GM21381 (cell line): Measurements from ENCODE around the gene VAPB.
"Not testable (repeated sequence)": the region's sequence is repeated elsewhere in the genome, so short reads cannot be mapped to it uniquely, and the experiment has no call there.

ENCODE experiments used
- ATAC-seq: cut with Tn5 transposase; IDR thresholded peaks from one replicate; pipeline ENCODE4 v1.9.1; 2021; ENCODE audit warnings: mild to moderate bottlenecking, moderate library complexity; ENCODE audit not compliant: unreplicated experiment

Gene VAPB, protein sequence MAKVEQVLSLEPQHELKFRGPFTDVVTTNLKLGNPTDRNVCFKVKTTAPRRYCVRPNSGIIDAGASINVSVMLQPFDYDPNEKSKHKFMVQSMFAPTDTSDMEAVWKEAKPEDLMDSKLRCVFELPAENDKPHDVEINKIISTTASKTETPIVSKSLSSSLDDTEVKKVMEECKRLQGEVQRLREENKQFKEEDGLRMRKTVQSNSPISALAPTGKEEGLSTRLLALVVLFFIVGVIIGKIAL

DNA sequence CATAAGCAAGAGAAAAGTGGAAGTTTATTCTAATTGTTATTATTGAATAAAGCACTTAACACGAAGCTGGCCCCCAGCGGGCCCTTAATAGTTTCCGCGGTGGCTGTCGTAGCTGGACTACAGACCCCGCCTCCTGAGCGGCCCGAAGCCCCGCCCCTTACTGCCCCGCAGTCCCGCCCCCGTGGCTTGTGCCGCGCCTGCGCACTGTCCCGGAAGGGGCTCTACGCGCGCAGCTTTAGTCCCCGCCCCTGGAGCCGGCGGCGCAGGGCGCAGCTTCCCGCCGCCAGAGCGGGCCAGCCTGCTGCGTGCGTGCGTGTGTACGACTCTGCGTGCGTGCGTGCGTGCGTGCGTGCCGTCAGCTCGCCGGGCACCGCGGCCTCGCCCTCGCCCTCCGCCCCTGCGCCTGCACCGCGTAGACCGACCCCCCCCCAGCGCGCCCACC, at the start of gene VAPB:
VAPB (plus strand) TSS at position 348 of the 442 bp plus-strand sequence. CDS start 231 bp downstream, outside the sequence.
- ATAC-seq: peak; percentile 96

DNA sequence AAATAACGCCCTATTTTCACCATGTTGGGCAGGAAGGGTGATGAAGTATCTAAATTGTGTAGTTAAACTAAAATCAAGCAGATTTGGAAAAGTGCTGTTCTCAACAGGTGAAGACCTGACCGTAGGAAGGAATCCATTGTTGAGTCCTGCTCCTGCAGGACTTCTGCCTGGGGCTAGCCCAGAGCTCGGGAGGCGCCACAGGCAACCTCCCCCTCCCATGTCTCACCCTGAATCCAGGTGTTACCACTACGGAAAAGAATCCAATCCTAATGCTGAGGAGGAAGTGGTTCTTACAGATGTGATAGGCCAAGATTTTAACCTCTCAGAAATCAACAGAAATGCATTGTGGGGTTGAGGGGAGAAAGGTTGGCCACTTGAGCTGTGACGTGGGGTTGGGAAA, 49.3 kb upstream of the VAPB start:
- no peak for ATAC-seq

DNA sequence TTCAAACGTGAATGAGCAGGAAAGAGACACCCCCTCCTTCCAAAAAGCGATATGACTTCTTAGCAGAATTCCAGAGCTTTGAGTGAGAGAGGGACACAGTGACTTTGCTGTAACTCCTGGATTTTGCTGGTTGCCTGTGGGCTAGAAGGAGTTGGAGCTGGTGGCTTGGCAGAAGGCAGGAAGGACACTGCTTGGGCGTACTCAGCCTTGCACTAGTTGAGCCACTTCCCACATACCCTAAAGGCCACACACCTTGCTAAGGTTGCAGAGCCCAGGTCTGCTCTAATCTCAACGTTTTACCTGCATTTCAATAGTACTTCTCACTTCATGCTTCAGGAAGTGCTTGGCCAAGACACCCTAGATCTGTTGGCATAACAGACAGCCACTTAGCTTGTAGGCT, 48.9 kb upstream of the VAPB start:
- no peak for ATAC-seq

DNA sequence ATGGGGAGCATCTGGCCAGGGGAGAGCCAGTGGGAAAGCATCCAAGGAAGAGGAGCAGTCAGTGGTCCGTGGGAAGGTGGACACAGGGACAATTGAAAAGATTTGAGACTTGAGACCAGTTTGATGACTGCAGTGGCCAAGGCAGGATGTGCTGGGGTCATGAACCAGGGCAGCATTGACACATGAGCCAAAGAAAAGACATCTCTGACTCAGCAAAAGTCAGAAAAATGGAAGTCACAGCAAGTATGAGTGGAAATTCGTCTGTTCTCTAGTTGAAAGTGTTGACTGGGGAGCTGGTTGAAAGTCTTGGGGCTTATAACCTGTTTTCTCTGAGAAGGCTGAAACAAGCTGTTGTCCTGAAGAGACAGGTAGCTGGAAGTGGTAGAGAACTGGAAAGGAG, 48.2 kb upstream of the VAPB start:
- no peak for ATAC-seq

DNA sequence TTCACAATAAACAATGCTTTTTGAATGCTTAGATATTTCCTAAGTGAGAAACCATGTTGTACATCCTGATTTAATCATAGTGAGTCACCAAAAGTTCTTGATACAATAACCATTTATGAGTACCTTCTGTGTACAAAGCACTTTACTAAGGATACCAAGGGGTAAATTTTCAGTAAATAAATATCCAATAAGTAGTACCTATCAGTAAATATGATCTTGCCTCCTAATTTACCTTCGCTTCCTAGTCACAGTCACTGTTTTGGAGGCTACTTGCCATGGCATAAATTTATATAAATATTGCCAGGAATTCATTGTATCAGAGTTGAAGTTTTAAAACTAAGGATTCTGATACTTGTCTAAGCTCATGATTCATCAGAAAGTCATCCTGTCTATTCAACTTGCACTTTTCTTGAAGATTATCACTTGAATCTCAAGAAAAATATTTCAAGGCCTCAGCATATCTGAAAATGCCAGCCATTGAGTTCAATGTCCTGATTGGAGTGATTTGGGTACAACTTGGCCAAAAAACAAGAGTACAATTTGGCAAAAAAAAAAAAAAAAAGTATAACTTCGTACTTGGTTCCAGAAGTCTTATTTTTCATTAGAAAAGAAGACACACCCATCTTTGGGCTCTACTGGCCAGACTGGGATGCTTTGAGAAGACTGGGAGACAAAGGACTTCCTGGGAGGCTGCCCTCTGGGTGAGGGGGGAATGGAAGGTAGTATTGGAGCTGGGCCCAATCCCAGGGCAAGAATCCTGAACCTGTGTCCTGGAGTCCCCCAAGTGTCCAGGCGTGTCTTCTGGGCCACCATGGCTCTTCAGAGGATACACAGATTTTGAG, 46.7 kb upstream of the VAPB start:
- no peak for ATAC-seq

DNA sequence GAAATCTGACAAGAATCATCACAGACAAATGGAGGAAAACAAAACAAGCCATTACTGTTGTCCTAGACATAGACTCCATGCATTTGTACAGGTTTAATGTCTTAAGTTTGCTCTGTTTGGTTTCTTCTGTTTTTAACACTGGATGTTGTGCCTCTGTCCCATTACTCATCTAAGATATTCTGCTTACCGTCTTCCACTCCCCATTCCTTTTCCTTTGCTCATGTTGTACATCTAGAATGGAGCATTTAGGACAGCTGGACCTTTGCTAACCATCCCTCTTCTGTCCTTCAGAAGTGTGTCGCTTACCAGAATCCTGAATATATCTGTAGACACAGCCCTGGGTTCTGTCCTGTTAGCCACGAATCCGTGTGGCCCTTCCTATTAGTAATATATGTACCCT, 44.3 kb upstream of the VAPB start:
- ATAC-seq: no peak

DNA sequence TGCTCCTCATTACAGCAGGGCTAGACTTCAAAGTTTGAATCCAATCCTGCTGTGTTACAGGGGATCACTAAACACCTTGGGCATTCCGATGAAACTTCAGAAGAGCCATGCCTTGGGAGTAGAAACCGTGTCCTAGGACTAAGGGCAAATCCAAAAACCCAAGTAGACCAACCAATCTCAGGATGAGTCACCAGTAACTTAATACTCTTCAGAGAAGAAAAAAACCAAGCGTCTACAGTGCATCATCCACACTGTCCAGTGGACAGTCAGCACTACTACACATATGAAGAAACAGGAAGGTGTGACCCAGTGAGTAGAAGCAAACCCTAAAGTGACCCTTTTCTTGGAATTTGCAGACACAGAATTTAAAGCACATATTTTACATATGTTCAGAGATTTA, 39.5 kb upstream of the VAPB start:
- ATAC-seq: no peak

DNA sequence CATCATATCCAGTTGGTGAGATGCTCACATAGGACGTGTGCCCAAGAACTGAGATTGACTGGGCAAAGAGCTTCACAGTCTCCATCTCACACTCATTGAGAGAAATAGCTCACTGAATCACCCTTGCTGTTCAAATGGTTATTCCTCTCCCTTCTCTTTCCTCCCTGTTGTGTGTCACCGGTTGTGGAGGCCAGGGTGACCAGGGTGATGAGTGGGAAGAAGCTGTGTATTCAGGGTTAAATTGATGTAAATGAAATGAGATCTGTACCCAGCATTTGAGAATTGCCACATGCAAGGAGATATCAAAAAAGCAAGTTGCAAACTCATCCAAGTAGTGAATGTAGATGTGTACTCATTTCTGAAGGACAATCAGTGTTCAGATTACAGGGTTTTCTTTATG, 36.6 kb upstream of the VAPB start:
- no peak for ATAC-seq

DNA sequence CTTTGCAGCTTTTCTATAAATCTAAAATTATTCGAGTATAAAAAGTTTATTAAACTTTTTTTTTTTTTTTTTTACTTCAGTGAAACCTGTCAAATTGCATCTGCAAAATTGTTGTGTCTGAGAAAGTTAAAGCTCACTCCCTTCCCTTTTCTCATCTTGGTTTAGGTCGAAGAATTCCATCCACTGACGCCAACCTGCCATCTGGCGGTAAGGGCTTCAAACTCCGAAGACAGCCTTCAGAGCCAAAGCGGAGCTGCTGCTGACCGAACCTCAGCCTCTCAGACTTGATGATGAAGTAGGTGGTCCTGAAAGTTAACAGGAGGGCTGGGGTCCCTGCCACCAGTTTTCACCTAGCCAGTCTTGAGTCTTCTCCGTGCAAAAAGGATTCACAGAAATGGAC, 29.6 kb upstream of the VAPB start:
- no peak for ATAC-seq

DNA sequence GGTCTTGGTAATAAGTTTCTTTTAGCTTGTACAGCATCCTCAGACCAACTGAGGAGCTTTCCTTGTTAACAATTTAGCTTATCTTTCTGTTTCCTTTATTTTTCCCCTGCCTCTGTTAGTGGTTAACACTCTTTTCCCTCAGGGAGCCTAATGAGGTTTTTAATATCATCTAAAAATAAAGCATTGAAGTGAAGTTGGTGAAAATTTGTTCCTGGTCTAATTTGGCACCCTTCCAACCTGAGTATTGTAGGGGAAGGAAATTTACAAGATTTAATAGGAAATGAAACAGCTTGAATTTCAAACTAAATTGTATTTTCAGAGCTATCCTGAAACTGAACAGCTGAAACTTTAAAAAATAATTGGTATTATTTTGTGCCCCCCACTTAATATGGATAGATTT, 28.1 kb upstream of the VAPB start:
- no peak for ATAC-seq

DNA sequence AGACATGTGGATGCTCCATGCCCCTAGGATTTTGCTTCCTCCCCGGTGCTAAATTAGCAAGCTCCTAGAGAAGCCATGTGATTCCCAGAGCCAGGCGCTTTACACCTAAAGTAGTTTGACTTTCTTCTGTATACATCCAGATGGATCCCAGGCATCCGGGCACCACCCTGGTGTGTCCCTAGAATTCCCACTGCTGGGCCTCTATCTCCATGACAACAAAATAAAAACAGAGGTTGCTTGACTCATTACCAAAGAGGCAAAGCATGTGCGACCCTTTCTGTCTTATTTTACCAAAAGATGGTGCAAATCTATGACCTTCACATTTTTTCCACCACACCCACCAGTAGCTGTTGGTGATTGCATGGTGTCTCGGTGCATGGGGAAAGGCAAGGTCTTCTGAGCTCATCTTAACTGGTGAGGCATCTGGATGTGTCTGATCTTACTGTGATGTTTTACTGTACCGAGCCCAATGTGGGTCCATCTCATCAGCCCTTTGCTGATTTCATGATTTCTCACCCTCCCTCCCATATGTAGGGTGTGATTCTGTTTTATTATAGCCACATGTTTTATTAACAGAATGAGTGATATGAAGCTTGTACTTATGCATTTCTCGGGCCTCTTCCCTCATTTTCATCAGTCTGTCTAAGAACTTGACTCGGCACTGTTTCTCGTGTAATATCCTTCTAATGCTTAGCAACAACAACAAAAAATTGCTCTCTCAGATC, 27.4 kb upstream of the VAPB start:
- no peak for ATAC-seq

DNA sequence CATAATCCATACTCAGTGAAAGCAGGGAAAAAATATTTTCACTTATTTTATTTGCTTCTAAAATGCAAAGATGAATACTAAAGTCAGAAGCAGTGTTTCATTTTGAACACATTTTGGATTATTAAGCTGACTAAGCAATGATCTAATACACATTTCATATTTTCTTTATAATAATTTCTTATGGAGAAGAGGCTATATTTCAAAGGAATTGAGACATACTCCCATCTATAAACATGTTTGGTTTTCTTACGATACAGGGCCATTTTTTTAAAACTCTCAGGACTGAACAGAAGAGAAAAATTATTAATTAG, 26.9 kb upstream of the VAPB start:
- ATAC-seq: no peak

DNA sequence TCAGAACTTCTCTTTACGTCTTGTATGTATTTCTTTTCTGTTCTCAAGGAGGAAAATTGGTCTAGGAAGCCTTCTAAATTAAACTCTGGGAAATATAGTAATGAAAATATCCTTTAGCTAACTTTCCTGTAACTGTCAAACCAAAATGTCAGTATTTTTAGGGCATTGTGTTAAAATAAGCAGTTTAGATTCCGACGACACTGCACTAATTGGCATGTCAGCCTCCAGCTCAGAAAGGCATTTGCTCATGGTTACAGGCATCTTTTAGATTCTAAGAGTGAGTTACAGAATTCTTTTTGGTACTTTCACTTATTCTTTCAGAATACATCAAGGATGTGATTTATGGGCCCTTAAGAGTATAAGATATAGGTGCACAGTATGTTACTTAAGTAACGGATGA, 26.1 kb upstream of the VAPB start:
- ATAC-seq: no peak

DNA sequence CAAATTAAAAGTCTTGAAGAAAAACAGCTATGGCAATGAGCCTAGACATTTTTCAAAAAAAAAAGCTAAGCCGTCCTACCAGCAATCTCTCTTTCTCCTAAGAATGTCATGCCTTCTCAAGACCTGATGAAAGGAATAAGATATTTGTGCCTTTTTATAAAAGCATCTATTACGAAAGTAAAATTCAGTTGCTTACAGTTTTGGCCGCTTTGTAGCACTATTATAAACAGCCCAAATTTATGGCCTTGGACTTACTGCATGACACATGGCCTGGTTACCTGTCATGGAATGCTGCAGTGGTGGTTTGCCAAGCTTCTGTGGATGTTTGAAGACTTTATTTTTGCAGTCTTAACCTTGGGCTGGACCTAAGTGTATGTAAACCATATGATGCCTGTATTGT, 22.2 kb upstream of the VAPB start:
- ATAC-seq: no peak

DNA sequence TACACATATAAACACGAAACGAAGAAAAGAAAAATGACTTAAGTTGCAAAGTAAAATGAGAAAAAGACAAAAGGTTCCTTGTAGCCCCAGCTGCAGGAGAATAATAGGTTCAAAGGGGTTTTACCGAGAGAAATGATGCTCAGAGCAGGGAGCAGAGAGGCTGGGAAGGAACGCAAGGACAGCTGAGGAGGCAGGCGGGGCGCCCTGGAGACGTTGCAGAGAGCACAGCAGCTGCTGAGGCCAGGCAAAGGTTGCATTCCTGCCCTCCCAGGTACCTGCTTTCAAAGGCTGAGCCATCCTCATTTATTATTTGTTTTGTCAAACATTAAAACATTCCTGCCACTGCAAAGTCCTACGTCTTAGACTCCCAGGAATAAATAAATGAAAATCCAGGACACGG, 16.2 kb upstream of the VAPB start:
- no peak for ATAC-seq

DNA sequence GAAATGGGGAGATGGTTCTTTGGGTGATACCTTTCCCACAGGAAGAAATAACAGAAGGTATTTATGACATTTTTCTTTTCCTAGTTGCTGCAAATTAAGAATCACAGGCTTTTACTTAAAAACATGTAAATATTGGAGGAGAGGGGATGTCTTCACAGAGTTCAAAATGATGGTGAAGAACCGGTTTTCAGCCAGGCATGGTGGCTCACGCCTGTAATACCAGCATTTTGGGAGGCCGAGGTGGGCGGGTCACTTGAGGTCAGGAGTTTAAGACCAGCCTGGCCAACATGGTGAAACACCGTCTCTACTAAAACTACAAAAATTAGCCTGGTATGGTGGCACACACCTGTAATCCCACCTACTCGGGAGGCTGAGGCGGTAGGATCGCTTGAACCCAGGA, 15.7 kb upstream of the VAPB start:
- not testable (repeated sequence) for ATAC-seq

DNA sequence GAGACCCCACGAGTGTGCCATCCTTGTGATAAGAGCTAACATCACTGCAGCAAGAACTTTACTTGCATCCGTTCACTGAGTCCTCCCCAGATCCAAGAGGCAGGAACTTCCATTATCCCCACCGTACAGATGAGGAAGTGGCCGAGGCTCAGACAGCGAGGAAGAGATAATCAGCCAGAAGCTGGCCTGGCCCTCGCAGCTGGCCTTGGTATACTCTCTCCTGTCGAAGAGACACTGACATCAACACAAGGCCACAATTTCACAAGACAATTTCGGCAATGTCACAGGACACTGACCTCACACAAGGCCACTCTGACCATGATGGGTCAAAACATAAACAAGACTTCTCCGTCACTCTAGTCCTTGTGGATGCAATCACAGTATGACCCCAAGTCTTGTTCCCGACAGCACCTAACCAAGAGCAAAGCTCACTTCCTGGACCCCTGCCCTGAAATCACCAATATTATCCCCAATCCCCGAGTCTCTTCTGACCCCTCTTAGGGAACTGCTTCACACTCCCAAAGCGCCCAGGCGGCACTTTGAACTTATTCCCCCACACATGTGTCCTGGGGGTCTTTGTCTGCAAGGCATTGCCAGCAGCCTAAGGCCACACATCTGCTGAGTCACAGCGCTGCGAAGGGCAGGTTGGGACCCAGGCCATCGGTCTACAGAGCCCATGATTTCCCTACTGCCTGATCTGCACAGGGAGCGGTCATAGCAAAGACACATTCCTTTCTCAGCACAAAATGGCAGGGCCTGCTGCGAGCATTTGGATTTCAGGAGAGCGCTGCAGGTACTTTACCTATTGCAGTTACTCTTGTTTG, 14.8 kb upstream of the VAPB start:
- ATAC-seq: no peak

DNA sequence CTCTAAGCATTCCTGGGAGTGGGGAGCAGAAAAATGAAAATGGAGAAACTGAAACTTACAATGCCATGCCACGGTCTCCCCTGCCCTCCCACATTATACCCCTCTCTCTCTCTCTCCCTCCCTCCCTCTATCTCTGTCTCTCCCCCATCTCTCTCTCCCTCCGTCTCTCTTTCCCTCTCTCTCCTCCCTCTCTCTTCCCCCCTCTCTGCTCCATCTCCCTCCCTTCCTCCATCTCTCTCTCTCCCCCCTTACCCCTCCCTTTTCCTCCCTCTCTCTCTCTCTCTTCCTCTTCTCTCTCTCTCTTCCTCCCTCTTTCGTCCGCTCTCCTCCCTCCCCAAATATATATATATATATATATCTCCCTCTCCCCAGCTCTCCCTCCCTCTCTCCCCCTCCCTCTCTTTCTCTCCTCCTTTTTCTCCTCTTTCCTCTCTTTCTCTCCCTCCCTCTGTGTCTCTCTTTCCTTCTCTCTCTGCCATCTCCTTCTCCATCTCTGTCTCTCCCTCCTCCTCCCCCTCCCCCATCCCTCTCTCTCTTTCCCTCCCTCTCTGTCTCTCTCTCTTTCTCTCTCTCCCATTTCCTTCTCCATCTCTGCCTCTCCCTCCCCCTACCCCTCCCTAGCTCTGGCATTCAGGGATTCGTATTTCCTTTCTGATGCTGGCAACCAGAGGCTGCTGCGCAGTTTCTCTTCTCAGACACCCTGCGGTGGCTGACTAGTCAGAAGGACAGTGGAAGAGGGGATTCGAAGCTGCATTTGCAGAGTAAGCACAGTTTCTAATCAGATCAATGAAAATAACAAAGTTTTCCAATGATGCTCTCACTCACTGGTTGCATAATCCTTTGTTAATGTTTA, 13.9 kb upstream of the VAPB start:
- ATAC-seq: no peak

DNA sequence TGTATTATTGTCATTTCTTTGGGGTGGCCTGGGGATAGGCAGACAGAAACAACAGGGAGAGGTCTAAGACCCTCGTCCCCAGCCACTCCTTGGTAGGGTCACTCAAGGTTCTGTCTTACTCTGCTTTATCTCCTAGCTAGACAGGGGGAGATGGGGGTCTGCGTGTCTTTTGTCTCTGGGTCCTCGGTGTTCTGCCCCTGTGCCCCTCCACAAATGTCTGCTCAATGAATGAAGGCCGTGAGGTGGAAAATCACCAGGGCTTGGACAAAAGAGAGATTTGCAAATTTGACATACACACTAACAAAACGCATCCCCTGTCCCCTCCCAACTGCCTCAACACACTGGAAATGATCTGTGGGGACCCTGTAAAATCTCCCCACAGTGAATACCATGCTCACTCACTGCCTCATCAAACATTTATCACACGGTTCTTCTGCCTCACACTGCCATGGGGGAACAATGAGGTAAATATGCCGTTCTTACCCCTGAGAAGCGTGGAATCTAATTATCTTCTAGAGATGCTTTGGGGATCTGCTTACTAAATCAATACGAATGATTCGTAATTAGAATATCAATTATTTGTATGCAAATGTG, 13.2 kb upstream of the VAPB start:
- no peak for ATAC-seq

DNA sequence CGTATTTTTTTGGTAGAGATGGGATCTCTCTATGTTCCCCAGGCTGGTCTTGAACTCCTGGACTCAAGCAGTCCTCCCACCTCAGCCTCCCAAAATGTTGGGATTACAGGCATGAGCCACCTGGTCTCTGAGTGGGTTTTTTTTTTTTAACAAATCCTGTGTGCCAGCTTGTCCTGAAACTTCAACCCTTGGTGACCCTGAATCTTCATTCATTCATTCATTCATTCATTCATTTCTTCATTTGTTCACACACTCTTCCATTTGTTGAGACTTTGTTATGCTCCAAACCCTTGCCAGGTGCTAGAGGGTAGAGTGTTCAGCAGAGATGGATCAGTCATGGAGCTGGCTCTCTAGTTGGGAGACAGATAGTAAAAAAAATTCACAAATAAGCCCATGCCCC, 12.0 kb upstream of the VAPB start:
- no peak for ATAC-seq
